GM12878 (cell line): Measurements from ENCODE around the gene PERM1. TPM values are rescaled to one million over a fixed set of nuclear protein-coding genes. Genes with fewer than 3 reads are reported as not detected.

Source experiments
- ATAC-seq: fragments of 200-7000 bp; cut with Tn5 transposase; 3 replicates; pipeline ENCODE4 v1.9.1; 2020; ENCODE audit warnings: mild to moderate bottlenecking, moderate library complexity
- BruUV-seq: library from RNA; stranded (reverse); fragments of 400-500 nt; replicated peaks from 2 replicates; lab custom pipeline; 2021; lab: Mats Ljungman, UMichigan
- CTCF ChIA-PET: fragments of 300-600 bp; sonication (Branson Sonifier 250); formaldehyde crosslinking; extraction: SDS; loops from one replicate; lab custom pipeline; 2021; ENCODE audit warnings: inconsistent platforms; lab: Yijun Ruan, JAX
- POLR2A ChIA-PET: fragments of 350-600 bp; formaldehyde crosslinking; extraction: SDS; loops from one replicate; lab custom pipeline; 2021; ENCODE audit warnings: inconsistent platforms; lab: Charles Lee
- RAD21 ChIA-PET: fragments of 300-600 bp; sonication (Branson Sonifier 250); formaldehyde crosslinking; loops from one replicate; lab custom pipeline; 2023; ENCODE audit warnings: antibody characterized with exemption; ENCODE audit not compliant: unreplicated experiment; lab: Charles Lee
- SMC1A ChIA-PET: fragments of 300-600 bp; sonication (Branson Sonifier 250); formaldehyde crosslinking; loops from one replicate; lab custom pipeline; 2023; ENCODE audit not compliant: unreplicated experiment, uncharacterized antibody; lab: Charles Lee
- DNase-seq: peaks from one replicate; pipeline ENCODE4 v3.0.0-alpha.2; 2011; ENCODE audit warnings: low read depth, low spot score
- FAIRE-seq: peaks from 3 replicates; lab custom pipeline; 2011; peaks lifted over from hg19 to GRCh38; lab: Jason Lieb, UNC
- H2AFZ ChIP-seq: 2 replicates; pipeline ENCODE4 v1.6.0; 2011; ENCODE audit warnings: low read depth, low read length, control low read depth; ENCODE audit not compliant: control insufficient read depth
- H3K27ac ChIP-seq: 2 replicates; pipeline ENCODE4 v1.5.1; 2011; ENCODE audit warnings: control low read depth; ENCODE audit not compliant: control insufficient read depth, insufficient read depth
- H3K27me3 ChIP-seq, 2 experiments: replicated peaks in 1 of 2; 2 replicates each; pipeline versions ENCODE4 v1.6.0 to v1.6.1; 2011; ENCODE audit warnings: low read length in 1 of 2; ENCODE audit not compliant: control insufficient read depth in 2 of 2, insufficient read depth in 2 of 2
- H3K36me3 ChIP-seq, 2 experiments: 2 replicates each; pipeline ENCODE4 v1.5.1; 2011; ENCODE audit warnings: low read length in 1 of 2; ENCODE audit not compliant: control insufficient read depth in 2 of 2, insufficient read depth in 2 of 2
- H3K4me1 ChIP-seq: 2 replicates; pipeline ENCODE4 v1.6.1; 2011; ENCODE audit warnings: mild to moderate bottlenecking, low read length, moderate library complexity, mixed read lengths; ENCODE audit not compliant: control insufficient read depth, insufficient read depth
- H3K4me2 ChIP-seq: 2 replicates; pipeline ENCODE4 v1.6.0; 2011; ENCODE audit warnings: control low read depth; ENCODE audit not compliant: control insufficient read depth, insufficient read depth
- H3K4me3 ChIP-seq: fragments of 200-600 bp; sonication (generic); 2 replicates; pipeline ENCODE4 v1.5.1; 2016
- H3K79me2 ChIP-seq: 2 replicates; pipeline ENCODE4 v1.6.0; 2011; ENCODE audit warnings: low read length; ENCODE audit not compliant: control insufficient read depth, insufficient read depth
- H3K9ac ChIP-seq: 2 replicates; pipeline ENCODE4 v1.8.0; 2011; ENCODE audit warnings: low read length, control low read depth, mixed read lengths; ENCODE audit not compliant: control insufficient read depth, insufficient read depth
- H3K9me3 ChIP-seq: replicated peaks from 3 replicates; pipeline ENCODE4 v1.5.1; 2011; ENCODE audit warnings: mild to moderate bottlenecking, low read length; ENCODE audit not compliant: control insufficient read depth, insufficient read depth
- H4K20me1 ChIP-seq: 2 replicates; pipeline ENCODE4 v1.6.0; 2011; ENCODE audit not compliant: control insufficient read depth, insufficient read depth
- ATF7 ChIP-seq: fragments of 450-650 bp; IDR thresholded peaks from 2 replicates; pipeline ENCODE4 v1.6.1; 2016; ENCODE audit warnings: low read depth, mild to moderate bottlenecking
- EED ChIP-seq: sonication (generic); IDR thresholded peaks from 2 replicates; pipeline ENCODE4 v1.6.1; 2016; ENCODE audit warnings: antibody characterized with exemption, low read depth
- IRF5 ChIP-seq: fragments of 450-650 bp; IDR thresholded peaks from 2 replicates; pipeline ENCODE4 v1.6.1; 2017; ENCODE audit warnings: borderline replicate concordance
- JUNB ChIP-seq: IDR thresholded peaks from 2 replicates; pipeline ENCODE4 v1.6.1; 2016; ENCODE audit warnings: antibody characterized with exemption, mild to moderate bottlenecking
- NFYB ChIP-seq: IDR thresholded peaks from 2 replicates; pipeline ENCODE4 v1.6.1; 2011; ENCODE audit warnings: low read depth, mild to moderate bottlenecking, low read length, improper control_type of control experiment, moderate library complexity; ENCODE audit not compliant: insufficient read depth
- RAD51 ChIP-seq: fragments of 450-650 bp; IDR thresholded peaks from 2 replicates; pipeline ENCODE4 v1.6.1; 2016; ENCODE audit warnings: moderate library complexity, mild to moderate bottlenecking, inconsistent platforms
- SMAD5 ChIP-seq: IDR thresholded peaks from 2 replicates; pipeline ENCODE4 v1.6.1; 2016; ENCODE audit warnings: antibody characterized with exemption, low read depth
- SP1 ChIP-seq: IDR thresholded peaks from one replicate; pipeline ENCODE4 v1.6.1; 2011; ENCODE audit warnings: low read depth, low read length
- STAT1 ChIP-seq: fragments of 450-650 bp; conservative IDR thresholded peaks from 2 replicates; pipeline ENCODE4 v1.6.1; 2014; ENCODE audit warnings: antibody characterized with exemption, mild to moderate bottlenecking
- TCF7 ChIP-seq: IDR thresholded peaks from 2 replicates; pipeline ENCODE4 v1.6.1; 2014; ENCODE audit warnings: antibody characterized with exemption, borderline replicate concordance
- USF2 ChIP-seq: IDR thresholded peaks from 2 replicates; pipeline ENCODE4 v1.6.1; 2011; ENCODE audit warnings: low read depth, low read length, improper control_type of control experiment, borderline replicate concordance
- WGBS: methylation state at CpG from one replicate; pipeline ENCODE4 v1.1.6; 2016; ENCODE audit warnings: low lambda C conversion rate; ENCODE audit not compliant: insufficient replicate concordance, insufficient coverage; ENCODE audit errors: missing lambda C conversion rate; 5-methylcytosine and 5-hydroxymethylcytosine counted together
- in situ Hi-C: fragments of 300-500 bp; cut with MboI; formaldehyde crosslinking; loops from 9 replicates; pipeline ENCODE4 v1.14.3; 2018; ENCODE audit warnings: mixed read lengths
- intact Hi-C: fragments of 100-400 bp; cut with micrococcal nuclease; formaldehyde crosslinking; loops from one replicate; pipeline ENCODE4 v1.14.2; 2022; ENCODE audit not compliant: unreplicated experiment
- polyA plus RNA-seq, 11 experiments: library from polyadenylated mRNA; depleted of rRNA in 4 of 11; unstranded in 6 of 11; stranded (reverse) in 5 of 11; fragments of >200 nt; fragmentation: Nextera tagmentation in 4 of 11; fragmentation: Illumina TruSeq in 1 of 11; extraction: Ambion mirVana in 4 of 11; extraction: Trizol in 1 of 11; gene quantifications; 1 replicate in 1 of 11; 2 replicates in 10 of 11; pipeline versions ENCODE4 v1.2.1 to v1.2.3, GENCODE V29; 2011 to 2016; ENCODE audit warnings: inconsistent platforms in 2 of 11, missing spikeins in 2 of 11, low read depth in 1 of 11
- total RNA-seq, 4 experiments: library from RNA; depleted of rRNA in 3 of 4; stranded (reverse); fragments of >200 nt in 3 of 4; fragmentation: Illumina TruSeq in 1 of 4; extraction: Trizol in 1 of 4; gene quantifications; 2 replicates each; pipeline versions ENCODE4 v1.2.1 to v1.2.3, GENCODE V29; 2013 to 2021

The PERM1 gene
- total and polyA plus RNA-seq, 10 of the 15 experiments (the other 5 are each of a cell fraction or from before 2014, with no cell fraction given), result not detected

- Histone ChIP-seq H3K9ac (no peak overlapping the region), H3K36me3 (no peaks in the 10 kb centered on the region), H3K9me3 (peaks cover 3% of the 10 kb centered on the region; the same call in 2 of the 3 replicates), H3K27ac (no peak overlapping the region), H3K4me2 (no peak overlapping the region), H4K20me1 (no peaks in the 10 kb centered on the region), H3K79me2 (no peaks in the 10 kb centered on the region), H3K27me3 (peaks cover 0 to 17% of the 10 kb centered on the region in 2 experiments; a peak in 2 of 4 replicates), H2AFZ (no peak overlapping the region), H3K4me1 (peaks cover 22% of the 10 kb centered on the region), H3K4me3 (no peak overlapping the region)
- ATAC-seq (no peak), FAIRE-seq (no peak), DNase-seq (no peak)
- ChIA-PET POLR2A (no interaction called here), RAD21 (no interaction called here), CTCF (no interaction called here), SMC1A (interaction anchor here (0.7 to 1.3 kb wide), 3 partner anchors 13 to 16 kb away, joined by 3 read pairs; partner anchors contain the start of gene ISG15)
- TF ChIP-seq EED (no peak), USF2 (no peak), JUNB (no peak), SP1 (no peak), IRF5 (no peak), STAT1 (no peak), SMAD5 (no peak), ATF7 (no peak), RAD51 (no peak), NFYB (no peak), TCF7 (no peak)
- intact Hi-C loops, result no loop called here
- 56% methylated on average over 2 of the region's 3 CpGs for WGBS
- in situ Hi-C loops, result no loop called here
- BruUV-seq, result no TSS peak
Measured at GRCh38 chr1:997713-997992, 15.8 kb upstream of the PERM1 start.
